ENCODE results near the gene PCDH9. TPM values are rescaled to one million over a fixed set of nuclear protein-coding genes. Genes with fewer than 3 reads are reported as not detected.

Gene PCDH9
- total and polyA plus RNA-seq, 2 experiments from 2014 or later: 0.31 to 0.52 TPM

GRCh38 chr13:67186995-67187569 is 43.1 kb downstream of the PCDH9 start (continued):
- no peak for TF ChIP-seq CTCF (conservative IDR thresholded peaks at IDR 0.05; ENCODE audit: low read depth in 2 of 2)

DNA sequence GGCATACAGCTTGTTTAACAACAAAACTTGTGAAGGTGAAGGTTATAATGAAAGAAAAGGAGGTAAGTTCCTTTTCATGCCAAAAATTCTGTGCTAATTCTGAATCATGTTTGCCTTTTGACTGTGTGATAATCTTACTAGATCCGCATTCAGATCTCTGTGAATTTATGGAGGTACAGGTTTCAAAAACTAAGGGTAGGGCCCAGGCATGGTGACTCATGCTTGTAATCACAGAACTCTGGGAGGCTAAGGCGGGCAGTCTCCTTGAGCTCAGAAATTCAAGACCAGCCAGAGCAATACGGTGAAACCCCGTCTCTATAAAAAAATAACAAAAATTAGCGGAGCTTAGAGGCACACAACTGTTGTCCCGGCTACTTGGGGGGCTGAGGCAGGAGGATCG is 45.9 kb downstream of the PCDH9 start:
- no peaks in the 10 kb centered on the region for H3K4me1 ChIP-seq (ENCODE audit: insufficient read depth)
- no peak overlapping the region for H3K4me2 ChIP-seq
- ATAC-seq (no peak), DNase-seq (ENCODE audit: low spot score) (no peak)
- H3F3A ChIP-seq (replicated peaks; ENCODE audit: low read depth): no peaks in the 10 kb centered on the region
- TF ChIP-seq CTCF (conservative IDR thresholded peaks at IDR 0.05; ENCODE audit: low read depth in 2 of 2) (no peak), ZNF331 (CRISPR knock-in tag; IDR thresholded peaks at IDR 0.05; ENCODE audit: low read depth) (no peak), ZNF114 (CRISPR knock-in tag; IDR thresholded peaks at IDR 0.05) (no peak)
- TF ChIP-seq, protein P1, sequence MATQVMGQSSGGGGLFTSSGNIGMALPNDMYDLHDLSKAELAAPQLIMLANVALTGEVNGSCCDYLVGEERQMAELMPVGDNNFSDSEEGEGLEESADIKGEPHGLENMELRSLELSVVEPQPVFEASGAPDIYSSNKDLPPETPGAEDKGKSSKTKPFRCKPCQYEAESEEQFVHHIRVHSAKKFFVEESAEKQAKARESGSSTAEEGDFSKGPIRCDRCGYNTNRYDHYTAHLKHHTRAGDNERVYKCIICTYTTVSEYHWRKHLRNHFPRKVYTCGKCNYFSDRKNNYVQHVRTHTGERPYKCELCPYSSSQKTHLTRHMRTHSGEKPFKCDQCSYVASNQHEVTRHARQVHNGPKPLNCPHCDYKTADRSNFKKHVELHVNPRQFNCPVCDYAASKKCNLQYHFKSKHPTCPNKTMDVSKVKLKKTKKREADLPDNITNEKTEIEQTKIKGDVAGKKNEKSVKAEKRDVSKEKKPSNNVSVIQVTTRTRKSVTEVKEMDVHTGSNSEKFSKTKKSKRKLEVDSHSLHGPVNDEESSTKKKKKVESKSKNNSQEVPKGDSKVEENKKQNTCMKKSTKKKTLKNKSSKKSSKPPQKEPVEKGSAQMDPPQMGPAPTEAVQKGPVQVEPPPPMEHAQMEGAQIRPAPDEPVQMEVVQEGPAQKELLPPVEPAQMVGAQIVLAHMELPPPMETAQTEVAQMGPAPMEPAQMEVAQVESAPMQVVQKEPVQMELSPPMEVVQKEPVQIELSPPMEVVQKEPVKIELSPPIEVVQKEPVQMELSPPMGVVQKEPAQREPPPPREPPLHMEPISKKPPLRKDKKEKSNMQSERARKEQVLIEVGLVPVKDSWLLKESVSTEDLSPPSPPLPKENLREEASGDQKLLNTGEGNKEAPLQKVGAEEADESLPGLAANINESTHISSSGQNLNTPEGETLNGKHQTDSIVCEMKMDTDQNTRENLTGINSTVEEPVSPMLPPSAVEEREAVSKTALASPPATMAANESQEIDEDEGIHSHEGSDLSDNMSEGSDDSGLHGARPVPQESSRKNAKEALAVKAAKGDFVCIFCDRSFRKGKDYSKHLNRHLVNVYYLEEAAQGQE (IDR thresholded peaks at IDR 0.05; ENCODE audit: unreplicated experiment): no peak
- H3K27me3 ChIP-seq (ENCODE audit: insufficient read depth): no peaks in the 10 kb centered on the region
- H3K4me1 Mint-ChIP-seq: peaks cover 6% of the 10 kb centered on the region; the same call in 2 of the 3 replicates
- no peak overlapping the region for H3K4me3 ChIP-seq
- H3K36me3 ChIP-seq (ENCODE audit: insufficient read depth): no peaks in the 10 kb centered on the region
- no peak overlapping the region for H3K27ac Mint-ChIP-seq
- H3K36me3 Mint-ChIP-seq (ENCODE audit: low read depth): no peaks in the 10 kb centered on the region
- H2AFZ ChIP-seq: no peak overlapping the region; the same call in 1 of the 2 replicates
- no peaks in the 10 kb centered on the region for H3K9me3 Mint-ChIP-seq
- H4K20me1 ChIP-seq (replicated peaks; ENCODE audit: insufficient read depth): no peaks in the 10 kb centered on the region
- no peaks in the 10 kb centered on the region for H3K27me3 Mint-ChIP-seq (ENCODE audit: insufficient read depth, low read depth, poor library complexity)
- no peaks in the 10 kb centered on the region for H3K9me2 ChIP-seq (ENCODE audit: insufficient read depth)
- no peaks in the 10 kb centered on the region for H3K79me2 ChIP-seq (replicated peaks; ENCODE audit: insufficient read depth)
- no peak overlapping the region for H3K27ac ChIP-seq (ENCODE audit: low read depth)
- no peak overlapping the region for H3K4me3 Mint-ChIP-seq

DNA sequence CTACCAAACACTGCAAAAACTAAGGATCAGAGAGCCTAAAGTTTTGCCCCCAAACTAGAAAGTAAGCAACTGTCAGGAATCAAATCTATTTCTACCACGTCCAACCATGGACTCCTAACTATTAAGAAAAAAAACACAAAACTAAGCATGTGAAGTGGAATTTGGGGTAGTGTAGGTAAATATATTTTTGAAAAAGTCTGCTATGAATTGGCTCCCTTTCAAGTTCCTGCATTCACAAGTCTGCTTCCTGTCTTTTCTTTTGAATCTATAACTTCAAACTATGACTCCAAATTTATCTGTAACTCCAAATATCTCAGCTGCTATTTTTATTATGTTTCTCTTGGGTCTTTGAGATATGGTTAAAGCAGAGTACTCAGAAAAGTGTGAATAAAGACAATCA is 47.0 kb downstream of the PCDH9 start:
- Histone ChIP-seq H3K9me2 (ENCODE audit: insufficient read depth) (no peaks in the 10 kb centered on the region), H3F3A (replicated peaks; ENCODE audit: low read depth) (no peaks in the 10 kb centered on the region), H4K20me1 (replicated peaks; ENCODE audit: insufficient read depth) (no peaks in the 10 kb centered on the region), H3K4me2 (no peak overlapping the region), H3K4me3 (no peak overlapping the region), H3K79me2 (replicated peaks; ENCODE audit: insufficient read depth) (no peaks in the 10 kb centered on the region), H3K27me3 (ENCODE audit: insufficient read depth) (no peaks in the 10 kb centered on the region), H3K27ac (ENCODE audit: low read depth) (no peak overlapping the region), H3K36me3 (ENCODE audit: insufficient read depth) (no peaks in the 10 kb centered on the region), H3K4me1 (ENCODE audit: insufficient read depth) (no peaks in the 10 kb centered on the region), H2AFZ (no peak overlapping the region)
- Mint-ChIP-seq H3K36me3 (ENCODE audit: low read depth) (no peaks in the 10 kb centered on the region), H3K27ac (no peak overlapping the region), H3K4me3 (no peak overlapping the region), H3K9me3 (no peaks in the 10 kb centered on the region), H3K27me3 (ENCODE audit: insufficient read depth, low read depth, poor library complexity) (no peaks in the 10 kb centered on the region), H3K4me1 (peaks cover 6% of the 10 kb centered on the region; the same call in 2 of the 3 replicates)
- TF ChIP-seq ZNF462 (CRISPR knock-in tag; IDR thresholded peaks at IDR 0.05): no peak
- DNase-seq (ENCODE audit: low spot score) (no peak), ATAC-seq (no peak)

Measured in GM23338 (cell line).